AG09319 (cell line): ENCODE measurements around the gene PRKAG2.

Experiments
- DNase-seq: peaks from one replicate; pipeline ENCODE4 v3.0.0-alpha.2; 2010; ENCODE audit warnings: low read depth; ENCODE audit errors: extremely low read depth
- TF ChIP-seq, protein P1 (sequence below): IDR thresholded peaks from 2 replicates; pipeline ENCODE4 v1.5.1; 2011; ENCODE audit warnings: low read depth, mild to moderate bottlenecking, inconsistent platforms, low read length, moderate library complexity

PRKAG2 gene

GRCh38 chr7:151615058-151615457, 261.9 kb downstream of the PRKAG2 start:
- no peak for DNase-seq
- TF ChIP-seq, protein P1, sequence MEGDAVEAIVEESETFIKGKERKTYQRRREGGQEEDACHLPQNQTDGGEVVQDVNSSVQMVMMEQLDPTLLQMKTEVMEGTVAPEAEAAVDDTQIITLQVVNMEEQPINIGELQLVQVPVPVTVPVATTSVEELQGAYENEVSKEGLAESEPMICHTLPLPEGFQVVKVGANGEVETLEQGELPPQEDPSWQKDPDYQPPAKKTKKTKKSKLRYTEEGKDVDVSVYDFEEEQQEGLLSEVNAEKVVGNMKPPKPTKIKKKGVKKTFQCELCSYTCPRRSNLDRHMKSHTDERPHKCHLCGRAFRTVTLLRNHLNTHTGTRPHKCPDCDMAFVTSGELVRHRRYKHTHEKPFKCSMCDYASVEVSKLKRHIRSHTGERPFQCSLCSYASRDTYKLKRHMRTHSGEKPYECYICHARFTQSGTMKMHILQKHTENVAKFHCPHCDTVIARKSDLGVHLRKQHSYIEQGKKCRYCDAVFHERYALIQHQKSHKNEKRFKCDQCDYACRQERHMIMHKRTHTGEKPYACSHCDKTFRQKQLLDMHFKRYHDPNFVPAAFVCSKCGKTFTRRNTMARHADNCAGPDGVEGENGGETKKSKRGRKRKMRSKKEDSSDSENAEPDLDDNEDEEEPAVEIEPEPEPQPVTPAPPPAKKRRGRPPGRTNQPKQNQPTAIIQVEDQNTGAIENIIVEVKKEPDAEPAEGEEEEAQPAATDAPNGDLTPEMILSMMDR = no peak

- TF ChIP-seq, protein P1 = no peak
- no peak for DNase-seq
Measured at GRCh38 chr7:151614019-151614418, 262.9 kb downstream of the PRKAG2 start.

DNA sequence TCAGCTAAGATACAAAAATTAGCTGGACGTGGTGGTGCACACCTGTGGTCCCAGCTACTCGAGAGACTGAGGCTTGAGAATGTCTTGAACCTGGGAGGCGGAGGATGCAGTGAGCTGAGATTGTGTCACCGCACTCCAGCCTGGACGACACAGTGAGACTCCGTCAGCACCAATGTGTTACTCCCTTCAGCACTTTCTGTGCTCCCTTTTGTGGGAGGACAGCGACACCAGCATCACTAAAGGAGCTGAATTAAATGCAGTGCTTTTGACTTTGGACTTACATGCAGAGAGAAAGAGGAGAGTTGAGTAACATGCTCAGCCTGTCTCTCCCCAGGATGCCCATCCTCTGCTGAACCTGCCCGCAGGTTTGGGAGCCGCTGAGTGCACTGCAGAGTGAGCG, 265.0 kb downstream of the PRKAG2 start:
- TF ChIP-seq, protein P1 = no peak
- no peak for DNase-seq

- no peak for DNase-seq
- TF ChIP-seq, protein P1 = no peak
Measured at GRCh38 chr7:151611041-151611440, 265.9 kb downstream of the PRKAG2 start.

GRCh38 chr7:151608031-151608551, 268.8 kb downstream of the PRKAG2 start:
- TF ChIP-seq, protein P1 = no peak

DNA sequence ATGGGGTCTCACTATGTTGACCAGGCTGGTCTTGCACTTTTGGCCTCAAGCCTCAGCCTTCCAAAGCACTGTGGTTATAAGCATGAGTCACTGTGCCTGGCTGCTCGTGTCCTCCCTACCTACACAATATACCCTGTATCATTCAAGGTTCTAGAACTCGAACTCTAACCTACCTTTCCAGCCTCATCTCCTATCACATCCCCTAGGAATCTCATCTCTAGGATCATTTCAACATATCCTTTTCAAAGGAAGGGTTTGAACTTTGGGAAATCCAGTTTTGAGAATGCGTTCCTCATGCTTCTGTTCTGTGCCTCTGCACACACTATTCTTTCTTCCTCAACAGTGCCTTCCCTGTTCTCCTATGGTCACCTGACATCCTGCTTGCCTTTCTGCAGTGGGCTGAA, 269.4 kb downstream of the PRKAG2 start:
- DNase-seq = no peak
- TF ChIP-seq, protein P1 = no peak

More at GRCh38 chr7:151608031-151608551, 268.8 kb downstream of the PRKAG2 start:
- no peak for DNase-seq

GRCh38 chr7:151603951-151604350, 273.0 kb downstream of the PRKAG2 start:
- no peak for DNase-seq
- TF ChIP-seq, protein P1 = no peak
